ENCODE data around the gene RPL7A.

RPL7A gene

DNA sequence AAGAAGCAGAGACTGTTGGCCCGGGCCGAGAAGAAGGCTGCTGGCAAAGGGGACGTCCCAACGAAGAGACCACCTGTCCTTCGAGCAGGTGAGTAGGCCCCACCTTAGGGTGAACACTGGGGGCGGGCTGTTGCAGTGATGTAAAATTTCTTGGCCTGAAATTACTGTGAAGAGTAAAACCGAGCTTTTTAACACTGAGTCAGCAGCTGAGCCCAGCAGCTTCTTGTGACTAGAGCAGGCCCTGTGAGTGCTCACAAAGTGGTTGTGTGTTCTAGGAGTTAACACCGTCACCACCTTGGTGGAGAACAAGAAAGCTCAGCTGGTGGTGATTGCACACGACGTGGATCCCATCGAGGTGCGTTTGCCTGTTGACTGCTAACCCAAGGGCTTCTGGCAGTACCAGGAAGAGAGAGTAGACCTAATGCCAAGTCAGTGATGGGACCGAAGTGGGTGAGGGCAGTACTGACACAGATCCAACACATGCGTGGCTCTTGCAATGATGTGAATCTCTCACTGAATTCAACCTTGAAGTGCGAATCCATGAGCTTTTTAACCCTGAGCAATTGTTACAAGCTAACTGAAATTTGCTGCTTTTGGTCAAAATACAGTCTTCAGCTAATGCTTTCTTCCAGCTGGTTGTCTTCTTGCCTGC lies 2.1 kb downstream of the RPL7A start:
- DNase-seq: no peak

GRCh38 chr9:133351526-133351907 lies 3.5 kb downstream of the RPL7A start:
- no peak for DNase-seq

DNA sequence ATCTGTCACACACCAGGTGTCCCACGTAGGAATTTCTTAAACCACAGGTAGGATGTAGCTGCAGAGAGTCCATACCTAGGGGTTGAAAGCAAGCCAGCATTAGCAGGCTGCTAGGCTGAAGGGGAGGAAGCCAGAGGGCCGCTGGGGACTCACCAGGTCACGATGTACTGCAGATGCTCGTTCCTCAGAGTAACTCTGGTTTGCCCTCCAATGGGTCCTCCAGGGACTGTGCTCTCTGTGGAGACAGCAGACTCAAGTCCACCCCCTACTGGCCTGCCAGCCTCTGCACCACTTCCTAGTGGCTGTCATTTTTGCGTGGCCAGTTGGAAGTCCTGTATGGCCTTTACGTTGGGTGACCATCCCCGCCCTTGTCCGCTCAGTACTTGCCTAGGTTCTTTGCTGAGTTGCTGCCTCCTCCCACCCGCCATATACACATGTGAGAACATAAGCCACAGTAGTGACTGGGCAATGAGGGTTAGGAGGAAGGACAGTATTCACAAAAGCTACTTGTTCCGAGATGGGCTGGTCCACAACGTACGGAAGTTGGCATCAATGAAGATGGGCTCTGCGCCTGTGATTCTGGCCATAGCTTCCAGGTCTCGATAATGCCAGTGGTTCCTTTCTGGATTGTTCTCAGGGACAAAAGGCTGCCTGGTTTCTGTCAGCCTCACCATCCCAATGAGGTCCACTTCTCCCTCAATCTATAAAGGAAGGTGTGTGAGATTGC lies 4.1 kb downstream of the RPL7A start:
- DNase-seq: no peak

GRCh38 chr9:133352635-133353340 lies 4.8 kb downstream of the RPL7A start:
- DNase-seq: no peak

- DNase-seq: no peak
Measured at GRCh38 chr9:133353548-133353947, 5.5 kb downstream of the RPL7A start.

GRCh38 chr9:133354766-133355165 lies 6.7 kb downstream of the RPL7A start:
- DNase-seq: no peak

DNA sequence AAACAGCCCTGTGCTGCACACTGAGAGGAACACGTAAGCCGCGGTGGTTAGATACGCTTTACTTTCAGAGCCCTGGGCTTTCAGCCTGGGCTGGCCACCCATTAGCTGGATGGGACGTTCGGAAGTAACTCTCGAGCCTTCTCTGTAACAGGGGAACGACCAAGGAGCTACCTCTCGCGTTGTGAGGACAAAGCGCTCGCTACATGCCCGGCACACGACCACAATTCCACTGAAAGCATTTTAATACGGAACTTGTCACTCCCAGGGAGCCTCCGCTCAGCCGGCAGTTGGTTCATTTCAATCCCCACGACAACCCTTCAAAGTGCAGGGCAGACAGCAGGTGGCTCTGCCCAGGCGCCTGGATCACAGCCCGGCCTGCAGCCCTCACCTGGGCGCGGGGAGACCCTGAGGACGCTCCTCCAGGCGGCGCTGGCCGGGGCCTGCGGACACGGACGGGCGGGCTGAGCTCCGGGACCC lies 7.9 kb downstream of the RPL7A start:
- no peak for DNase-seq

GRCh38 chr9:133356391-133357091 lies 8.5 kb downstream of the RPL7A start, which contains the start of the genes SURF1 and SURF2:
TSS of gene SURF1 (minus strand) at chr9:133356487. CDS start at chr9:133356453, 34 bp downstream.
TSS of gene SURF2 (plus strand) at chr9:133356550. CDS start at chr9:133356593, 43 bp downstream.
- peak; percentile 68 for DNase-seq

DNA sequence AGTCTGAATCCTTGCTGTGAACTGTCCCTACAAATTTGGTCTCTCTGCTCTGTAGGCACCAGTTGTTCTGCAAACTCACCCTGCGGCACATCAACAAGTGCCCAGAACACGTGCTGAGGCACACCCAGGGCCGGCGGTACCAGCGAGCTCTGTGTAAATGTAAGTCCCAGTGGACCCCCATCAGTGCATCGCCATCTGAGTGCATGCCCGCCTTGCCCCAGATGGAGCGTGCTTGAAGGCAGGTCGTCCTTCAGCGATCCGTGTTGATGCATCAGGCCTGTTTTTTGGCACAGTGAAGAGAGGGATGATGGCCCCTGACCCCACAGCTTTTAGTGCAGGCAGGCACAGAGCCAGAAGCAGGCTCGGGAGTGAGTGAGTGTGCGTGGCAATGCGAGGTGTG lies 9.6 kb downstream of the RPL7A start:
- DNase-seq: no peak

- no peak for DNase-seq
Measured at GRCh38 chr9:133359399-133360175, 11.6 kb downstream of the RPL7A start.

GRCh38 chr9:133360400-133361393 lies 12.7 kb downstream of the RPL7A start:
- DNase-seq: no peak

DNA sequence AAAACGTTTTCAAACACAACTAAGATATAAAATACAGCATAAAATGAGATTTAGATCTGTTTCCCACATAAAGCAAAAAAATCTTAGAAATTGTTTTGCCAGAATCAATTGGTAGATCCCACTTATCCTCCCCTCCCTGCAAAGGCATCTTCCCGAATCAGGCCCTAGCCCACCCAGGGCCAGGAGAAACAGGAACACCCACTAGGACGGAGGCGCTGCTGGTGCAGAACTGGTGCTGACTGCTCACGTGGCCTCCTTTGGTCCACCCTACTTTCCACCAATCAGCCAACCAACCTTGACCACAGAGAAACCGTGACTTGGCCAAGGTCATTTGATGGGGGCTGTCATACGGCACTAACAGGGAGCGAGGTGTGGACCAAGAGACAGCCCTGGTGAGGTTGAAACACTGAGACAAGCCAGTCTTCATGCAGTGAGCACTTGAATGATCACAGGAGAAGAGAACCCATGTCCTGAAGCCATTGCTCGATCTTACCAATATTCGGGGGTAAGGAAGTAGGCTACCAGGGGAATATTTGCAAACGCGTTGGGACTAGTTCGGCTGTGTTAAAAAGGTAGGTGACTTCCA lies 13.6 kb downstream of the RPL7A start:
- DNase-seq: no peak

- DNase-seq: no peak
Measured at GRCh38 chr9:133362359-133363044, 14.5 kb downstream of the RPL7A start.

GRCh38 chr9:133366435-133366834 lies 18.4 kb downstream of the RPL7A start:
- DNase-seq: no peak

DNA sequence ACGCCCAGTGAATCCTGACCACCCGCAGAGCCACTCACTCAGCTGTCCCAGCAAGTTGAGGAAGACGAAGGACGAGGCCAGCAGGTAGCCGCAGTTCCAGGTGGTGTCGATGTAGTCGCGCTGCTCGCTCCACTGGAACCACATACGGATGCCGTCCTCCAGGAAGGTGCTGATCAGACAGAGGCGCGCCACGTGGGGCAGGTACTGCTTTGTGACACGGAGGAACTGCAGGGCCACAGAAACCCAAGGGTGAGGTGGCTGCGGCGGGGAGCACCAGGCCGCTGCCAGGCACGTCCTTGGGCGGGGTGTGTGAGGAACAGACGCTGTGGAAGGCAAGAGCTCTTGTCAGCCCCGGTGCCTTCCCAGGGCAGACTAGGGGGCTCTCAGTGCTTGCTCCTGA lies 19.2 kb downstream of the RPL7A start:
- DNase-seq: no peak

DNA sequence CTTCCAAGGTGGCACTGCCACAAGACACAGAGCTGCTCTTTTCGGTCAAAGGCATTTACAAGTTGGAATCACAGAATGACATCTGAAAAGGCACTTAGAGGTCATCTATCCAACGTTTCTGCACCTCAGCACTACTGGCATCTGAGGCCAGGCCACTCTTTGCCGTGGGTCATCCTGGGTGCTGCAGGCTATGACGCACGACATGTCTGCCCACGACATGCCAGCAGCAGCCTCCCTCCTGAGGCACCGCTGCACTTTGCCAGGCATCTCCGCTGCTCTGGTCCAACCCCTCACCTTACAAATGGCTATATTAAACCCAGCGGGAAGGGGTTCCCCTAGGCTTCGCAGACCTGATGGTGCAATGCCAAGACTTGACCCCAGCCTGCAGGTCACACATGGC lies 19.8 kb downstream of the RPL7A start:
- no peak for DNase-seq

DNA sequence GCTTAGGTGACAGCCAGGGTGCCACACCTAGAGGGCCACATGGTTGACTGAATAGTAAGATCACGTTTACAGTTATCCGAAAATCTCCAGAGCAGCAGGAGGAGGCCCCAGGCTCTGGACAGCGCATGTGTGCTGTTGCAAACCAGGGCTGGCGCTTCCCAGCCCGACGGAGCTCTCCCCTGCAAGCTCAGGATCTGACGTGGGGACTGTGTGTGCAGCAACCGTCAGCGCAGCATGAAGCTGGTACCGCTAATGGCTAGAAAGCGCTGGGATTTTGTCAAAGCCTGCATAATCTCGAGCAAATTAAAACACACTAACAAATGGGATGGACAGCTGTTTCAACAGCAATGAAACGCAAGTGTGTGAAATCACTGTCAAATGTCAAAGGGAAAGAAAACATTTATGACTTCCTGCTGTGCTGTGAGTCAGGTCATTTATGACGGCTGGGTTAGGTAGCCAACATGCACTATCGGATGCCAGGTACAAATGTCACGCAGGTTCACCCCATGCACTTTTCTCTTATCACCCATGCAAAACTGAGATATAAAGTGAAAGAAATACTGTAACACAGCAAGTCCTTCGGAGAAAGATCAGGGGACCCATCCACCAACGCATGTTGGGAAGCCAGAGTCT lies 20.3 kb downstream of the RPL7A start:
- no peak for DNase-seq

DNA sequence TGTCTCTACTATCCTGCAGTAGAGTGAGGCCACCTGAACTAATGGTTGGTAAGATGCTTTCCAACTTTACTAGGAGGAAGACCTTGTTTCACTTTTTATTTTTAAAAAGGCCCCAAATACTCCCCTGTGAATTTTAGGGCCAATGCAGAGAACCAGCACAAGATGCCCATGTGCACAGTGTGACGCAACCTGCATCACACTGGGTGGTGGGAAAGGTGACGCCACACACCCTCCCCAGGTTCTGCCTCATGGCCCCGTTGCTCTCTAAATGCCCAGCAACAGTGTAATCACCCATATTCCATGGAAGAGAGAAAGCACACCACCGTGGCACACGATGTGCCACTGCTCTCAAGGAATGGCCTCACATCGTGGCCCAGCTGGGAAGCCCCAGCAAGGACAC lies 21.4 kb downstream of the RPL7A start:
- DNase-seq: no peak

- DNase-seq: no peak
Measured at GRCh38 chr9:133369933-133370332, 21.9 kb downstream of the RPL7A start.

GRCh38 chr9:133370685-133371084 lies 22.7 kb downstream of the RPL7A start:
- no peak for DNase-seq
